Liver (tissue), 9 donors: ENCODE data around the gene PODNL1. TPM values are rescaled to one million over a fixed set of nuclear protein-coding genes. Genes with fewer than 3 reads are reported as not detected.

Source experiments
- DNase-seq: peaks from one replicate; pipeline ENCODE4 v3.0.0-alpha.2; 2017; ENCODE audit warnings: low spot score
- H3K27ac ChIP-seq, 2 donors: one replicate each; pipeline ENCODE4 v1.7.0; 2013; ENCODE audit warnings: inconsistent platforms in 2 of 2, low read length in 2 of 2, control low read depth in 1 of 2, low read depth in 1 of 2, mild to moderate bottlenecking in 1 of 2
- H3K27me3 ChIP-seq, 4 donors: one replicate each; pipeline versions ENCODE4 v1.6.1 to v1.7.0; 2013; ENCODE audit warnings: low read length in 3 of 4, inconsistent platforms in 1 of 4, mild to moderate bottlenecking in 1 of 4, moderate library complexity in 1 of 4; ENCODE audit not compliant: control insufficient read depth in 4 of 4, insufficient read depth in 4 of 4
- H3K36me3 ChIP-seq, 4 donors: one replicate each; pipeline versions ENCODE4 v1.6.1 to v1.7.0; 2013; ENCODE audit warnings: low read length in 3 of 4, mild to moderate bottlenecking in 3 of 4, low read depth in 1 of 4, moderate library complexity in 1 of 4; ENCODE audit not compliant: control insufficient read depth in 4 of 4, insufficient read depth in 3 of 4
- H3K4me1 ChIP-seq, 4 donors: one replicate each; pipeline versions ENCODE4 v1.6.1 to v1.7.0; 2013; ENCODE audit warnings: low read length in 3 of 4, mild to moderate bottlenecking in 3 of 4, moderate library complexity in 1 of 4; ENCODE audit not compliant: control insufficient read depth in 4 of 4, insufficient read depth in 4 of 4
- H3K4me3 ChIP-seq, 3 donors: one replicate each; pipeline versions ENCODE4 v1.6.1 to v1.7.0; 2013; ENCODE audit warnings: low read length in 3 of 3, control low read depth in 1 of 3, low read depth in 1 of 3, mild to moderate bottlenecking in 1 of 3
- H3K9ac ChIP-seq, 2 donors: one replicate each; pipeline ENCODE4 v1.7.0; 2013; ENCODE audit warnings: low read length in 2 of 2, mild to moderate bottlenecking in 2 of 2, moderate library complexity in 2 of 2, control low read depth in 1 of 2, low read depth in 1 of 2
- H3K9me3 ChIP-seq, 4 donors: one replicate each; pipeline versions ENCODE4 v1.6.1 to v1.7.0; 2013; ENCODE audit warnings: low read length in 3 of 4; ENCODE audit not compliant: control insufficient read depth in 4 of 4
- EGR1 ChIP-seq, 2 donors: IDR thresholded peaks; 2 replicates each; pipeline ENCODE4 v1.6.1; 2016 to 2018; ENCODE audit warnings: antibody characterized with exemption in 2 of 2, low read depth in 2 of 2
- FOXA1 ChIP-seq: IDR thresholded peaks from 2 replicates; pipeline ENCODE4 v1.6.1; 2016; ENCODE audit warnings: antibody characterized with exemption
- FOXA2 ChIP-seq: IDR thresholded peaks from 2 replicates; pipeline ENCODE4 v1.6.1; 2016; ENCODE audit warnings: antibody characterized with exemption
- GABPA ChIP-seq, 2 donors: IDR thresholded peaks in 1 of 2; conservative IDR thresholded peaks in 1 of 2; 2 replicates each; pipeline ENCODE4 v1.6.1; 2016; ENCODE audit warnings: antibody characterized with exemption in 2 of 2, mild to moderate bottlenecking in 1 of 2, moderate library complexity in 1 of 2
- HNF4A ChIP-seq, 2 donors: conservative IDR thresholded peaks; 2 replicates each; pipeline ENCODE4 v1.6.1; 2016; ENCODE audit warnings: antibody characterized with exemption in 2 of 2, mild to moderate bottlenecking in 2 of 2
- HNF4G ChIP-seq: IDR thresholded peaks from 2 replicates; pipeline ENCODE4 v1.6.1; 2016; ENCODE audit warnings: antibody characterized with exemption
- JUND ChIP-seq, 2 donors: IDR thresholded peaks; 2 replicates each; pipeline ENCODE4 v1.6.1; 2016; ENCODE audit warnings: antibody characterized with exemption in 2 of 2
- RAD21 ChIP-seq, 2 donors: IDR thresholded peaks; 2 replicates each; pipeline ENCODE4 v1.6.1; 2016; ENCODE audit warnings: antibody characterized with exemption in 2 of 2, mild to moderate bottlenecking in 2 of 2
- RXRA ChIP-seq, 2 donors: IDR thresholded peaks; 2 replicates each; pipeline ENCODE4 v1.6.1; 2017 to 2018; ENCODE audit warnings: antibody characterized with exemption in 2 of 2, mild to moderate bottlenecking in 1 of 2
- SP1 ChIP-seq: IDR thresholded peaks from 2 replicates; pipeline ENCODE4 v1.6.1; 2018; ENCODE audit warnings: antibody characterized with exemption, mild to moderate bottlenecking
- TAF1 ChIP-seq: conservative IDR thresholded peaks from 2 replicates; pipeline ENCODE4 v1.6.1; 2016; ENCODE audit warnings: antibody characterized with exemption, mild to moderate bottlenecking
- YY1 ChIP-seq: IDR thresholded peaks from 2 replicates; pipeline ENCODE4 v1.6.1; 2016; ENCODE audit warnings: antibody characterized with exemption, mild to moderate bottlenecking
- WGBS: extraction: QIAGEN DNeasy Blood & Tissue Kit; methylation state at CpG from one replicate; pipeline ENCODE4 v1.1.7; 2013; 5-methylcytosine and 5-hydroxymethylcytosine counted together
- polyA plus RNA-seq, 2 donors: library from polyadenylated mRNA; stranded (reverse) in 1 of 2; unstranded in 1 of 2; fragments of 200-250 nt in 1 of 2; fragments of >200 nt in 1 of 2; fragmentation: Nextera tagmentation in 1 of 2; extraction: Ambion mirVana in 1 of 2; gene quantifications; one replicate each; pipeline versions ENCODE4 v1.2.1 to v1.2.3, GENCODE V29; 2013 to 2015
- total RNA-seq, 2 donors: library from RNA; depleted of rRNA; stranded (reverse); fragments of >200 nt; gene quantifications; one replicate each; pipeline ENCODE4 v1.2.3, GENCODE V29; 2014
- TF ChIP-seq, protein P1 (sequence below): IDR thresholded peaks from 2 replicates; pipeline ENCODE4 v1.6.1; 2016; ENCODE audit warnings: antibody characterized with exemption
- TF ChIP-seq, protein P2 (sequence below): fragments of 150-350 bp; IDR thresholded peaks from 2 replicates; pipeline ENCODE4 v1.5.1; 2017; ENCODE audit warnings: improper control_type of control experiment, low read depth, low read length; ENCODE audit not compliant: missing input control
- TF ChIP-seq, protein P3 (sequence below): IDR thresholded peaks from 2 replicates; pipeline ENCODE4 v1.6.1; 2016; ENCODE audit warnings: antibody characterized with exemption
- TF ChIP-seq, protein P4 (sequence below): IDR thresholded peaks from 2 replicates; pipeline ENCODE4 v1.6.1; 2016; ENCODE audit warnings: antibody characterized with exemption
- TF ChIP-seq, protein P5 (sequence below): IDR thresholded peaks from 2 replicates; pipeline ENCODE4 v1.6.1; 2016; ENCODE audit warnings: antibody characterized with exemption, mild to moderate bottlenecking
- donor health status: healthy.
- donor health status: healthy.
- donor health status: healthy.
- donor health status: healthy.
- donor health status: healthy.

The PODNL1 gene
- total and polyA plus RNA-seq, 4 donors, result 0.30 TPM; not detected in 3

DNA sequence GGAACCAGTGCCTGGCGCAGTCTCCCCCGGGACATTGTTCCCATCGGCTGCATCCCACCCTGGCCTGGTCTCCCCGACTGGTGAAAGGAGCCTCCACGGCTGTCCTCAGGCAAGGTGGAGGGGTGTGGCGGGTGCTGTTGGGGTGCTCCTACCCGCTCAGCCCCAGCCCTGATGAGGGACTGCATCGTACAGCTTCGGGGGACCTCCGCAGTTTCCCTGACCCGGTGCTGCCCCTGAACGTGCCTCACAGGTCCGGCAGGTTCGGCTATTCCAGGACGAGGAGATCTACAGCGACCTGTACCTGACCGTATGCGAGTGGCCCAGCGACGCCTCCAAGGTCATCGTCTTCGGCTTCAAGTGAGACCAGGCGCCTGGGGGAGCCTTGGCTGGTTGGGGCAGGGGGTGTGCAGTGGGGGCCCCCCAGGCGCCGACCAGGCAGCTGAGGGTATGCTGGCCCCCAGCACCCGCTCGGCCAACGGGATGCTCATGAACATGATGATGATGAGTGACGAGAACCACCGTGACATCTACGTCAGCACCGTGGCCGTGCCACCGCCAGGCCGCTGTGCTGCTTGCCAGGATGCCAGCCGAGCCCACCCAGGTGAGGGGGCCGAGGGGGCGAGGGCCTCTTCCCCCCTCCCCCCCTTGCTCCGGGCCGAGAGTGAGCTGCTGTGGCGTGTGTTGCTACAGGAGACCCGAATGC is 17.6 kb upstream of the PODNL1 start:
- 96% methylated on average over 42 of the region's 42 CpGs for WGBS
- Histone ChIP-seq H3K4me1 (peaks cover 2 to 17% (median 14%) of the 10 kb centered on the region in 4 donors), H3K9ac (no peak overlapping the region), H3K4me3 (no peak overlapping the region), H3K9me3 (no peaks in the 10 kb centered on the region), H3K27me3 (no peaks in the 10 kb centered on the region), H3K27ac (no peak overlapping the region), H3K36me3 (peaks cover 12 to 43% (median 18%) of the 10 kb centered on the region in 4 donors)
- TF ChIP-seq, protein P1, sequence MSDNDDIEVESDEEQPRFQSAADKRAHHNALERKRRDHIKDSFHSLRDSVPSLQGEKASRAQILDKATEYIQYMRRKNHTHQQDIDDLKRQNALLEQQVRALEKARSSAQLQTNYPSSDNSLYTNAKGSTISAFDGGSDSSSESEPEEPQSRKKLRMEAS, result no peak
- TF ChIP-seq HNF4G (no peak), GABPA (IDR thresholded peaks at IDR 0.05 in 1 of 2, conservative IDR thresholded peaks at IDR 0.05 in 1 of 2) (no peak), FOXA2 (no peak), TAF1 (no peak)
- TF ChIP-seq, protein P2, sequence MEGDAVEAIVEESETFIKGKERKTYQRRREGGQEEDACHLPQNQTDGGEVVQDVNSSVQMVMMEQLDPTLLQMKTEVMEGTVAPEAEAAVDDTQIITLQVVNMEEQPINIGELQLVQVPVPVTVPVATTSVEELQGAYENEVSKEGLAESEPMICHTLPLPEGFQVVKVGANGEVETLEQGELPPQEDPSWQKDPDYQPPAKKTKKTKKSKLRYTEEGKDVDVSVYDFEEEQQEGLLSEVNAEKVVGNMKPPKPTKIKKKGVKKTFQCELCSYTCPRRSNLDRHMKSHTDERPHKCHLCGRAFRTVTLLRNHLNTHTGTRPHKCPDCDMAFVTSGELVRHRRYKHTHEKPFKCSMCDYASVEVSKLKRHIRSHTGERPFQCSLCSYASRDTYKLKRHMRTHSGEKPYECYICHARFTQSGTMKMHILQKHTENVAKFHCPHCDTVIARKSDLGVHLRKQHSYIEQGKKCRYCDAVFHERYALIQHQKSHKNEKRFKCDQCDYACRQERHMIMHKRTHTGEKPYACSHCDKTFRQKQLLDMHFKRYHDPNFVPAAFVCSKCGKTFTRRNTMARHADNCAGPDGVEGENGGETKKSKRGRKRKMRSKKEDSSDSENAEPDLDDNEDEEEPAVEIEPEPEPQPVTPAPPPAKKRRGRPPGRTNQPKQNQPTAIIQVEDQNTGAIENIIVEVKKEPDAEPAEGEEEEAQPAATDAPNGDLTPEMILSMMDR, result no peak
- DNase-seq, result no peak

DNA sequence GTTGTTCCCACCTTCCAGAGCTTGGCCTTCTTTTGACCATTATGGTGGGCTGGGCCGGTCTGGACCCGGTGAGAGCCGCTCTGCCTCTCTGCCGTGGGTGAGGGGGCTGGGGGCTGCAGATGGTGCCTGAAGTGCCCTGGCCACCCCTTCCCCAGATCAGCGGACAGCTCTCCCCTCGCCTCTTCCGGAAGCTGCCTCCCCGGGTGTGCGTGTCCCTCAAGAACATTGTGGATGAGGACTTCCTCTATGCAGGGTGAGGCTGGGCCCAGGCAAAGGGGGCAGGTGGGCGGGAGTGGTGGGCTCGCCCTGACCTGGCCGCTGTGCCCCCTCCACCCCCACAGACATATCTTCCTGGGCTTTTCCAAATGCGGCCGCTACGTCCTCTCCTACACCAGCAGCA is 16.0 kb upstream of the PODNL1 start:
- H3K4me3 ChIP-seq, result no peak overlapping the region
- no peak for TF ChIP-seq FOXA2
- TF ChIP-seq, protein P3, sequence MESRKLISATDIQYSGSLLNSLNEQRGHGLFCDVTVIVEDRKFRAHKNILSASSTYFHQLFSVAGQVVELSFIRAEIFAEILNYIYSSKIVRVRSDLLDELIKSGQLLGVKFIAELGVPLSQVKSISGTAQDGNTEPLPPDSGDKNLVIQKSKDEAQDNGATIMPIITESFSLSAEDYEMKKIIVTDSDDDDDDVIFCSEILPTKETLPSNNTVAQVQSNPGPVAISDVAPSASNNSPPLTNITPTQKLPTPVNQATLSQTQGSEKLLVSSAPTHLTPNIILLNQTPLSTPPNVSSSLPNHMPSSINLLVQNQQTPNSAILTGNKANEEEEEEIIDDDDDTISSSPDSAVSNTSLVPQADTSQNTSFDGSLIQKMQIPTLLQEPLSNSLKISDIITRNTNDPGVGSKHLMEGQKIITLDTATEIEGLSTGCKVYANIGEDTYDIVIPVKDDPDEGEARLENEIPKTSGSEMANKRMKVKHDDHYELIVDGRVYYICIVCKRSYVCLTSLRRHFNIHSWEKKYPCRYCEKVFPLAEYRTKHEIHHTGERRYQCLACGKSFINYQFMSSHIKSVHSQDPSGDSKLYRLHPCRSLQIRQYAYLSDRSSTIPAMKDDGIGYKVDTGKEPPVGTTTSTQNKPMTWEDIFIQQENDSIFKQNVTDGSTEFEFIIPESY, result no peak
- TF ChIP-seq, protein P4, sequence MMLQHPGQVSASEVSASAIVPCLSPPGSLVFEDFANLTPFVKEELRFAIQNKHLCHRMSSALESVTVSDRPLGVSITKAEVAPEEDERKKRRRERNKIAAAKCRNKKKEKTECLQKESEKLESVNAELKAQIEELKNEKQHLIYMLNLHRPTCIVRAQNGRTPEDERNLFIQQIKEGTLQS, result no peak
- no peak for TF ChIP-seq RXRA (IDR thresholded peaks at IDR 0.05)
- TF ChIP-seq GABPA (IDR thresholded peaks at IDR 0.05 in 1 of 2, conservative IDR thresholded peaks at IDR 0.05 in 1 of 2), result no peak
- no peak for TF ChIP-seq HNF4A (conservative IDR thresholded peaks at IDR 0.05)
- no peak for TF ChIP-seq HNF4G
- no peak for TF ChIP-seq RAD21 (IDR thresholded peaks at IDR 0.05)
- TF ChIP-seq EGR1 (IDR thresholded peaks at IDR 0.05; ENCODE audit: low read depth in 2 of 2), result no peak
- no peak for TF ChIP-seq SP1
- no peak for TF ChIP-seq FOXA1
- TF ChIP-seq JUND (IDR thresholded peaks at IDR 0.05), result no peak
- TF ChIP-seq, protein P5, sequence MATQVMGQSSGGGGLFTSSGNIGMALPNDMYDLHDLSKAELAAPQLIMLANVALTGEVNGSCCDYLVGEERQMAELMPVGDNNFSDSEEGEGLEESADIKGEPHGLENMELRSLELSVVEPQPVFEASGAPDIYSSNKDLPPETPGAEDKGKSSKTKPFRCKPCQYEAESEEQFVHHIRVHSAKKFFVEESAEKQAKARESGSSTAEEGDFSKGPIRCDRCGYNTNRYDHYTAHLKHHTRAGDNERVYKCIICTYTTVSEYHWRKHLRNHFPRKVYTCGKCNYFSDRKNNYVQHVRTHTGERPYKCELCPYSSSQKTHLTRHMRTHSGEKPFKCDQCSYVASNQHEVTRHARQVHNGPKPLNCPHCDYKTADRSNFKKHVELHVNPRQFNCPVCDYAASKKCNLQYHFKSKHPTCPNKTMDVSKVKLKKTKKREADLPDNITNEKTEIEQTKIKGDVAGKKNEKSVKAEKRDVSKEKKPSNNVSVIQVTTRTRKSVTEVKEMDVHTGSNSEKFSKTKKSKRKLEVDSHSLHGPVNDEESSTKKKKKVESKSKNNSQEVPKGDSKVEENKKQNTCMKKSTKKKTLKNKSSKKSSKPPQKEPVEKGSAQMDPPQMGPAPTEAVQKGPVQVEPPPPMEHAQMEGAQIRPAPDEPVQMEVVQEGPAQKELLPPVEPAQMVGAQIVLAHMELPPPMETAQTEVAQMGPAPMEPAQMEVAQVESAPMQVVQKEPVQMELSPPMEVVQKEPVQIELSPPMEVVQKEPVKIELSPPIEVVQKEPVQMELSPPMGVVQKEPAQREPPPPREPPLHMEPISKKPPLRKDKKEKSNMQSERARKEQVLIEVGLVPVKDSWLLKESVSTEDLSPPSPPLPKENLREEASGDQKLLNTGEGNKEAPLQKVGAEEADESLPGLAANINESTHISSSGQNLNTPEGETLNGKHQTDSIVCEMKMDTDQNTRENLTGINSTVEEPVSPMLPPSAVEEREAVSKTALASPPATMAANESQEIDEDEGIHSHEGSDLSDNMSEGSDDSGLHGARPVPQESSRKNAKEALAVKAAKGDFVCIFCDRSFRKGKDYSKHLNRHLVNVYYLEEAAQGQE, result no peak
- TF ChIP-seq, protein P1, result no peak
- TF ChIP-seq, protein P2, result no peak
- no peak for TF ChIP-seq YY1
- no peak for TF ChIP-seq TAF1
- no peak overlapping the region for H3K9ac ChIP-seq
- H3K9me3 ChIP-seq, result no peaks in the 10 kb centered on the region
- WGBS, result 97% methylated on average over 15 of the region's 15 CpGs
- no peak for DNase-seq
- peaks cover 2 to 17% (median 14%) of the 10 kb centered on the region in 4 donors for H3K4me1 ChIP-seq
- H3K36me3 ChIP-seq, result peaks cover 11 to 32% (median 13%) of the 10 kb centered on the region in 4 donors
- no peak overlapping the region for H3K27ac ChIP-seq
- H3K27me3 ChIP-seq, result no peaks in the 10 kb centered on the region
